Chondrocyte (in vitro differentiated cells): ENCODE results near the gene ZNF768. TPM values are rescaled to one million over a fixed set of nuclear protein-coding genes. Genes with fewer than 3 reads are reported as not detected.

Experiments used
- DNase-seq: peaks from one replicate; pipeline ENCODE4 v3.0.0; 2021; ENCODE audit warnings: mixed read lengths, low spot score
- H3K27ac Mint-ChIP-seq: one replicate; pipeline ENCODE4 v1.8.0; 2021; ENCODE audit warnings: mild to moderate bottlenecking, moderate library complexity, mixed read lengths; ENCODE audit not compliant: unreplicated experiment
- H3K27me3 Mint-ChIP-seq: 2 replicates; pipeline ENCODE4 v1.8.0; 2021; ENCODE audit warnings: low read depth, mixed read lengths
- H3K36me3 Mint-ChIP-seq: 2 replicates; pipeline ENCODE4 v1.8.0; 2021; ENCODE audit warnings: low read depth, mixed read lengths
- H3K4me1 Mint-ChIP-seq: 2 replicates; pipeline ENCODE4 v1.8.0; 2021; ENCODE audit warnings: low read depth, mild to moderate bottlenecking, mixed read lengths
- H3K4me3 Mint-ChIP-seq: one replicate; pipeline ENCODE4 v1.8.0; 2021; ENCODE audit warnings: mild to moderate bottlenecking, moderate library complexity, mixed read lengths; ENCODE audit not compliant: unreplicated experiment
- H3K9me3 Mint-ChIP-seq: 2 replicates; pipeline ENCODE4 v1.8.0; 2021; ENCODE audit warnings: low read depth, mixed read lengths
- CTCF ChIP-seq: fragments of 200-600 bp; sonication (generic); IDR thresholded peaks from 2 replicates; pipeline ENCODE4 v1.5.0; 2021; ENCODE audit warnings: antibody characterized with exemption, mild to moderate bottlenecking, moderate library complexity
- total RNA-seq: library from RNA; stranded (reverse); gene quantifications from 3 replicates; pipeline ENCODE4 v1.2.1, GENCODE V29; 2021

The ZNF768 gene
- total RNA-seq, 1 donor from 2014 or later = 30.0 TPM

- Mint-ChIP-seq H3K36me3 (no peaks in the 10 kb centered on the region), H3K27ac (no peak overlapping the region), H3K27me3 (no peaks in the 10 kb centered on the region), H3K9me3 (no peaks in the 10 kb centered on the region), H3K4me3 (no peak overlapping the region), H3K4me1 (peaks cover 23% of the 10 kb centered on the region)
- DNase-seq = no peak
- TF ChIP-seq CTCF = no peak
Observed at GRCh38 chr16:30532285-30533145, 6.1 kb upstream of the ZNF768 start.

- peaks cover 24% of the 10 kb centered on the region for H3K4me1 Mint-ChIP-seq
- no peak for TF ChIP-seq CTCF
- H3K9me3 Mint-ChIP-seq = no peaks in the 10 kb centered on the region
- H3K27ac Mint-ChIP-seq = no peak overlapping the region
- no peaks in the 10 kb centered on the region for H3K36me3 Mint-ChIP-seq
- H3K4me3 Mint-ChIP-seq = no peak overlapping the region
- no peaks in the 10 kb centered on the region for H3K27me3 Mint-ChIP-seq
- no peak for DNase-seq
Observed at GRCh38 chr16:30530163-30531037, 4.0 kb upstream of the ZNF768 start.

- no peak overlapping the region for H3K4me3 Mint-ChIP-seq
- no peak for DNase-seq
- peaks cover 2% of the 10 kb centered on the region for H3K36me3 Mint-ChIP-seq
- H3K4me1 Mint-ChIP-seq = peaks cover 26% of the 10 kb centered on the region
- H3K27me3 Mint-ChIP-seq = no peaks in the 10 kb centered on the region
- no peak for TF ChIP-seq CTCF
- H3K9me3 Mint-ChIP-seq = no peaks in the 10 kb centered on the region
- H3K27ac Mint-ChIP-seq = peak overlapping the region; percentile 59
Observed at GRCh38 chr16:30528799-30529457, 2.6 kb upstream of the ZNF768 start.

- Mint-ChIP-seq H3K4me3 (peak overlapping the region; percentile 67), H3K9me3 (no peaks in the 10 kb centered on the region), H3K27ac (peak overlapping the region; percentile 93), H3K36me3 (peaks cover 2% of the 10 kb centered on the region), H3K4me1 (peaks cover 23% of the 10 kb centered on the region), H3K27me3 (no peaks in the 10 kb centered on the region)
- no peak for TF ChIP-seq CTCF
- DNase-seq = no peak
Observed at GRCh38 chr16:30527635-30528178, 1.3 kb upstream of the ZNF768 start.
